AG08395 (cell line): ENCODE measurements around the gene TADA1.
"Not testable (repeated sequence)": the region's sequence is repeated elsewhere in the genome, so short reads cannot be mapped to it uniquely, and the experiment has no call there.

ENCODE experiments used
- DNase-seq: peaks from one replicate; pipeline ENCODE4 v3.0.0; 2012; ENCODE audit warnings: mixed read lengths, low spot score

TADA1 gene

DNA sequence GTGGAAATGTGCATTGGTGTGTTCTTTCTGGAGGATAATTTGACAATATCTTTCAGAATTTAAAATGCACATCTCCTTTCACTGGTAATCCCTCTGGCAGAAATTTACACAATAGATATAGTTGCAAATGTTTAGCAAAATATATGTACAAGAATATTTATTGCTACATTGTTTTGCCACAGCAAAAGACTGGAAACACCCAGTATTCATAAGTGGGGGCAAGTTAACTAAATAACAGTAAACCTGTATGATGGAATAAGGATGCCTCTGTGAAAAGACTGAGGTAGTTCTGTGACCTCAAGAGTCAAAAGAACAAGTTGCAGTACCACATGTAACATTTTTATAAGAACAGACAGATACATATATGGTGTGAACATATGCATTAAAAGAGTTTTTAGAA is 13.7 kb upstream of the TADA1 start:
- no peak for DNase-seq

DNA sequence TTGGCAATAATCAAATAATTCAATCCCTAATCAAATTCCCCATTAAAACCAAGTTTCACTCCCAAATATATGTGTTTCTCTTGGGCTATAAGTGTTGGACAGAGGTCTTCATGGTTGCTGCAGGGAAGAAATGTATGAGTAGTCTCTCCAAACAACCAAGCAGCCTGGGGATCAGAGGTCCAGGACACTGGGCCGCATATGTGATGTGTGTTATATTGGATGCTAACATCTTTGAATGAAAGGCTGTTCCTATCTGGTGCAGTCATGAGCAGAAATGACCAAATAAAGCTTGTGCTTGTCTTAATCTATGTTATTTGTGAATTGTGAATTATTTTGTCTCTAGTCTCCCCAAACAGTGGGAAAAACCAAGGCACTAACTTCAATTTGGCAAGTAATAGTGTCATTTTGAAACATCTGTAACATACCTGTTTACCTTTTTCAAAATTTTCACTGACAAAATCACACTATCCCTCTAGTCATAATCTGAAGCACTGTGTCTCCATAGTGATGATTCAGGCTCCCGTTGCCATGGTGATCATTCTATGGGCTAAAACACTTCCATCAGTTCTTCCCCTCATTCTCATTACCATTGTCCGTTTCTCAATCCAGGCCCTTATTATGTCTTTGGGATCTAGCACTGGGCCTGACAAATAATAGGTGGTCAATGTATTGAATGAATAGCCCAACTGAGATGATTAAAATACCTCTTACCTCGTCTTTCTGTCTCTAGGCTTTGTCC is 12.5 kb upstream of the TADA1 start:
- no peak for DNase-seq

DNA sequence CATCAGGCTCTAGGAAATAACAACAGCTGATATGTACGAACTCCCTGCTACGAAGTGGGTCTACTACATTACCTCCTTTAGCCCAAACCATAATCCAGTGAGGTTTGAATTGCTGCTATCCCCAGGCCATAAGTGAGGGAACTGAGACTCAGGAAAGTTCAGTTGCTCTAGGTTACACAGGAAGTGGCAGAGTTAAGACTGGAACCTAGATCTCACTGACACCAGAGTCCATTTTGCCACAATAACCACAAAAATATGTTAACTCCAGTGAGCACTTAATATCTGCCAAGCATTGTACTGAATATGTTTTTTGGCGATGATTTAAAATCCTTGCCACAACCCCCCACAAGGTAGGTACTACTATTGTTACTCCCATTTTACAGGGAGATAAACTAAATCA is 8.9 kb upstream of the TADA1 start:
- DNase-seq, result no peak

DNA sequence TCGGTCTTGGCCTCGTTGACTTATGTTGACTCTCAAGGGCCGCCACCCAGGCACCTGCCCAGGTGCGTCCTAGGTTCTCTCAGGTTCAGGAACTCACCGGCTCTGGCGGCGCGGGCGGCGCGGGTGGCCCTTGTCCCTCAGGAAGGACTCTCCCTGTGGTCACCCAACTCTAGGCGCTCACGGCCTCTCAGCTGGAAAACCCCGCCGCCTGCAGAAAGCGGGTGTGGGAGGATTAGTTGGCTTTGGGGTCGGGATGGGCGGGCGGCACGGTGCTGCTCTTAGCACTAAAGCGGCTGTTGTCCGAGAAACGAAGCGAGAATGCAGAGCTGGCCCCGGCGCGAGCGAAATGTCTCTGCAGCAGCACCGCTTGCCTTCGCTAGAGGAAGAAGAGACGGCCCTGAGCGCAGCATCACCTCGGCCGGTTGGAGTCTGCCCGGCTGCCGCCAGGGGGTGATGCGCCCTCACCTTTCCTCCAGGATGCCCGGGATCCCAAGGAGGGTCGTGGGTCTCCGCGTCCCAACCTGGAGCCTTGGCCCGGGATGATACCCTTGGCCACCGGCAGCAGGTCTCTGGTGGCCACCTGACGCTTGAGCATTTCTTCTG is 8.1 kb upstream of the TADA1 start:
- peak; percentile 54 for DNase-seq

DNA sequence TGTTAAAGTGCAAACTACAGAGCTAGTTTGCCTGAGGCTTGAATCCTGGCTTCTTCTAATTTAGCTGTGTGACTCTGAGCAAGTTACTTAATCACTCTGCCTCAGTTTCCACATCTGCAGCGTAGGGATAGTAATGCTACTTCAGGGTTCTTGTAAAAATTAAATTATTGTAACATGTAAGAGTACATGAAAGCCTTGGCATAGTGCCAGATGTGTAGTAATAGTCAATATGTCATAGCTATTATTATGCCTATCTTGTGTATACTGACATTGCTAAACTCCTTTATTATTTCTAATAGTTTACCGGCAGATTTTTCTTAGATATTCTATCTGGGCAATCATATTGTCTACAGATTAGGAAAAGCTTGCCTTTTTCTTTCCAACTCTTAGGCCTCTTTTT is 6.8 kb upstream of the TADA1 start:
- DNase-seq, result no peak

DNA sequence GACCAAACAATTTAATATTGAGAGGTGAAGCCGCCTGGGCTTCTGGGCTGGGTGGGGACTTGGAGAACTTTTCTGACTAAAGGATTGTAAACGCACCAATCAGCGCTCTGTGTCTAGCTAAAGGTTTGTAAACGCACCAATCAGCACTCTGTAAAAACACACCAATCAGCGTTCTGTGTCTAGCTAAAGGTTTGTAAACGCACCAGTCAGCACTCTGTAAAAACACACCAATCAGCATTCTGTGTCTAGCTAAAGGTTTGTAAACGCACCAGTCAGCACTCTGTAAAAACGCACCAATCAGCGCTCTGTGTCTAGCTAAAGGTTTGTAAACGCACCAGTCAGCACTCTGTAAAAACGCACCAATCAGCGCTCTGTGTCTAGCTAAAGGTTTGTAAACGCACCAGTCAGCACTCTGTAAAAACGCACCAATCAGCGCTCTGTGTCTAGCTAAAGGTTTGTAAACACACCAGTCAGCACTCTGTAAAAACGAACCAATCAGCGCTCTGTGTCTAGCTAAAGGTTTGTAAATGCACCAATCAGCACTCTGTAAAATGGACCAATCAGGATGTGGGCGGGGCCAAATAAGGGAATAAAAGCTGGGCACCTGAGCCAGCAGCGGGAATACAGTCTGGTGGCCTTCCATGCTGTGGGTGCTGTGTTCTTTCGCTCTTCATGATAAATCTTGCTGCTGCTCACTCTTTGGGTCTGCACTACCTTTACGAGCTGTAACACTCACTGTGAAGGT is 2.3 kb upstream of the TADA1 start:
- DNase-seq, result not testable (repeated sequence)

DNA sequence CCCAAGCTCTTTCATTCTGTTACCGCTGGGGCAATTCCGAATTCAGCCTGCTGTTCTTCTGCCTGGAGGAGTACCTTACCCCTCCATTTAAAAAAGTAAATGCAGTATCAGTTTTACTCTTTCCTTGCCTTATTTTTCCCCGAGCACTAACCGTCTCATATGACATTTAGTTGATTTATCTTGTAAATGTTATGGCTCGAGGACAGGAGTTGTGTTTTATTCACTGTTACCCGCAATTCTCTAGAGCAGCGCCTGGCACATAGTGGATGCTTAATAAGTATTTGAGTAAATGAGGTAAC is 425 bp upstream of the TADA1 start:
- DNase-seq, result no peak

DNA sequence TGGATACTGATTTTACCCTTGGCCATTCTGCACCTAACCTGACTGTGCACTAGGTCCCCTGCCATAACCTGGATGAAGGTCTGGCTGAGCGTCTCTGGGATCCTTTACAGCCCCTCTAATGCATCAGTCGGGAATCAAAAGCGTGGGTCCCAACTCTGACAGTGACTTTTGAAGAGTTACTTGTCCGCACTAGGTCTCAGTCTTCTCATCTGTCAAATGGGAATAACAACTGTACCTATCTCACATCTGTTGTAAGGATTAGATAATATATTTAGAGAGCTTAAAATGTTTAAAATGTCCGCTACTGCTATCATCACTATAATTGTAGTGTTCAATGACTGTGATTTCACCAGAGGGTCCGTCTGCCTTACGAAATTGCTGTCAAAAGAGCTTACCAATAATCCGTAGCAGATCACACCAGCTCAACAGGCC is 746 bp downstream of the TADA1 start:
- no peak for DNase-seq

DNA sequence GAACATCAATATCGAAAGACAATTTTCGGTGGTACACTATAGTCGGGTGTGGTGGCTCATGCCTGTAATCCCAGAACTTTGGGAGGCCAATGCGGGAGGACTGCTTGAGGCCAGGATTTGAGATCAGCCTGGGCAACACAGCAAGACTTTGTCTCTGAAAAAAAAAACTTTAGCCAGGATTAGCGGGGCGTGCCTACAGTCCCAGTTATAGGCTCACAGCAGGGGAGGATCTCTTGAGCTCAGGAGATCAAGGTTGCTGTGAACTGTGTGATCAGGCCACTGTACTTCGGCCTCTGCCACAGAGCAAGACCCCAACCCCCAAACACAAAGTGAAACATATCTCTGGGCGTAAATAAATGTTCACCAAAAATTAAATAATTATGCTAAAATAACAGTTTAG is 1.6 kb downstream of the TADA1 start:
- no peak for DNase-seq

DNA sequence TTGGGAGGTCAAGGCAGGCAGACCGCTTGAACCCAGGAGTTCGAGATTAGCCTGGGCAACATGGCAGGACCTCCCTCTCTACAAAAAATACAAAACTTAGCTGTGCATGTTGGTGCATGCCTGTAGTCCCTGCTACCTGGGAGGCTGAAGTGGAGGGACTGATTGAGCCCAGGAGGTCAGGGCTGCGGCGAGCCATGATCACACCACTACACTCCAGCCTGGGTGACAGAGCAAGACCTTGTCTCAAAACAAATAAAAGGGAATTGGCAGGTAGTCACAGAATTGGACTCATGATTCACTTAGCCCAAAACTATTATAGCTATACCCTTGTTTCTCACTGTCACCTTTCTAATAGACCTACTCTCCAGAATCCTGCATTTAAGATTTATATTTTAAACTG is 5.5 kb downstream of the TADA1 start:
- DNase-seq, result no peak

DNA sequence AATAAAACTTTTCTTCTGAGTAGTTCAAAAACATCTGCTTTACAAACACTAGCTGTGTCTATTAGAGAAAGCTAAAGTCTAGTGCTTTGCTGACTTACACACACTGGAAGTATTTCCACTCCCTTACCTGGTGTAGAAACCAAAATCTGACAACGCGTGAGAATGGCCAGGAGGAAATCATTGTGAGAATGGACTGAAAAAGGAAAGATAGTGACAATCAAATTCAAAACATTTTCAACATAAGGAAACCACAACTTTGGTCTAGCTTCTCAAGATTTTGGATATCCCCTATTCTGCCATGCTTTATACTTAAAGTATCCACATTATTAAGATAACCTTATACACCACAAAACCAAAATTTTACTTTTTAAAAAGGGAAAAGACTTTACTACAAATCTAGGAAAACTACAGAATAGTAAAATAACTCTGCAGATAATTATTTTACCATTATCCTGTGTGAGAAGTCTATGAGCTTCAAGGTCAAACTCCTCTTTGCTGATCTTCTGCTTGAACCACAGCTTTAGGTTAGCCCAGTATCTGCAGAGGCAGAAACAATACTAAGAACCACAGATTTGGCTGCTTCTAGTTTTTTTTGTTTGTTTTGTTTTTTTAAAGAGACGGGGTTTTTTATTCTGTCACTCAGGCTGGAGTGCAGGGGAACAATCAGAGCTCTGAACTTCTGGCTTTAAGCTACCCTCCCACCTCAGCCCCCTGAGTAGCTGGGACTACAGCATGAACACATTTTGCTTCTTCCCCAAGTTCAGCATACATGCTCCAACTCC is 6.6 kb downstream of the TADA1 start:
- no peak for DNase-seq

DNA sequence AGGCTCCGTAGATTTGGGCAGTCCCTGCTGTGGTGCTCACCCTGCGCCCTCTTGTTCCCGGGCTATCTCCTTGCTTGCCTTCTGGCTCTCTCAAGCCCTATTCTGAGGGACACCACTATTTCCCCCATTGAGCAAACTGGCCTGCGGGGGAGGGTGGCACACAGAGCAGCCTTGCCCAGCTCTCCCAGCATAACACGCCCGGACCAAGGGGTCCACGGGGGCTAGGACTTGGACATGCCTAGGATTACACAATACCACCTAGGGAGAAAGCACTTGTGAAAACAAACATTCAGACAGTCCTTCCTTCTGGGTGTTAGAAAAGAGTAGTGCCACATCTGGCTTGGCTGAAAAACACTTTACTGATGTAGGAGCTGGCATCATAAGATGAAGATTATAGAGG is 7.4 kb downstream of the TADA1 start:
- DNase-seq, result no peak

DNA sequence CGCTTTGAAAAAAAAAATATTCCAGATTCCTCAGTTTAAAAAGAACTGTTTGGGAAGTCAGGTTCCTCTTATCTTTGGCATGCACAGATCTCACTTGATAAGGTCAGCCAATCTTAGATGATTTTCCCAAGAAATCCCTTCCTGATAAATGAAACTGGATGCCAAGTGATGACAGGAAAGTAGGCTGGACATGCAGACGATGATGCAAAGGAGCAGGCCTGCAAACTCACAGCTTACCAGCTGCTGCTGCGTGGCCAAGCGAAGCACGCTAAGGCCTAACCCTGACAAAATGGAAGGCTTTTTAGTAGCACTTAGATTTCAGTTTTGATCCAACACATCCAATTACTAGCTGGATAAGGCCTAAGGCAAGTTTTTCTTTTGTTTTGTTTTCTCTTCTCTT is 10.1 kb downstream of the TADA1 start:
- no peak for DNase-seq

DNA sequence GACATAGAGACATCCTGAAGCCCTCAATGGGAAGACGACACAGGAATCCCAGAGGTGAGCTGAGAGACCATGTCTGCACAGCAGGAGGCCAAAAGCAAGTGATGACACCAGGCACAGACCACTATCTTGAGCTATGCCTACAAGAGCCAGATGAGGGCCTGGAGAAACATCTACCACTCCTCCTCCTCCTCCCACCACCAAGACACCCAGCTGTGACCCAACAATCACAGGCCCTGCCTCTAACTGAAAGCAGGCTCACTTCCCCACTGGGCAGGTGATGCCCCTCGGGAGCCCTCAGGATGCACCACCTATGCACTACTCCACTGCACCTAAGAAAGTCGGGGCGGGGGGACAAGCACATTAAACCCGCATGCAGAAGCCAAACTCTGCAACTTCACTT is 16.5 kb downstream of the TADA1 start:
- DNase-seq, result no peak

DNA sequence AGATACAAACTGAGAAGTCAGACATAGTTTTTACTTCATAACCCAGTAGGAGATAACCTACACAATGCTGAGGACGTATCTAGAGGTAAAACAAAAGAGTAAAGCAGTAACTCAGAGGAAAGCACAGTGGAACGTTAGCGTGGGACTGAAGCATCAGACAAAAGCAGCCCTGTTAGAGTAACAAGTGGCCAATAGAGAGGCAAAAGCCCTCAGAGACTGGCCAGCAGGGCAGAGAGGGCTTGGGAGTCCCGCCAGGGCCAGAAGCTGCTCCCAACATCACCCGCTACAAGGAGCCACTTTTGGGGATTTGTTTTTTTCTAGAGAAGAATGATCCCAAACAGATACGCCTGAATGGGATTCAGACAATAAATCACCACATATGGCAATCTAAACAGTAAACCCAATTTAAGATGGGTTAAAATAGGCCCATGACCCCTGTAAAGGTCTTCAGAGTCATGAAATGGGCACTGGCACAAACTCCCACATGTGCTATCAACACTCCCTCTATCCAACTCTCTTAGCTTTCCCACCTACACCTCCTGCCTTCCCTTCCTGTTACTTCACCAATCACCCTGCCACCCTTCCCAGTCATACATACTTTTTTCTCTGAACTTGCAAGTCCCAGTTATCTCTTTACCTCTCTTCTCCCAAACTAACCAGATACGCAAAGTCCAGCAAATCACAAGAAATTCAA is 17.2 kb downstream of the TADA1 start:
- no peak for DNase-seq

DNA sequence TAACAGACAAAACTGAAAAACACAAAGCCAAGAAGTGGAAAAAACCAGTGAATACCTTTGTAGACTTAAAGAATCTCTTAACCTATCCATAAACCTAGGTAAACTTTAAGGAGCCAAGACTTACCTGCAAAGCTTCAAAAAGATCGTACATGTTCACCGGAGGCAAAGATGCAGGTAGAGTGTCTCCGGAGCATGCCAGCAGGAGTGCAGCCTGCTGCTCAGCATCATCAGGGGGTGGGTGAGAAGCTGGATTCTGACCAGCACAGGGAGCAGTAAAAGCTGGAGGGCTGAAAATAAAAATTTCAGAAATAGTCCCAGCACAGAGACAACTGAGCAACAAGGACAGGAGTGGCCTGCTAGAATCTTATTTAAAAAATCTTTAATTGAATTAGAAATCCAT is 18.1 kb downstream of the TADA1 start:
- no peak for DNase-seq

DNA sequence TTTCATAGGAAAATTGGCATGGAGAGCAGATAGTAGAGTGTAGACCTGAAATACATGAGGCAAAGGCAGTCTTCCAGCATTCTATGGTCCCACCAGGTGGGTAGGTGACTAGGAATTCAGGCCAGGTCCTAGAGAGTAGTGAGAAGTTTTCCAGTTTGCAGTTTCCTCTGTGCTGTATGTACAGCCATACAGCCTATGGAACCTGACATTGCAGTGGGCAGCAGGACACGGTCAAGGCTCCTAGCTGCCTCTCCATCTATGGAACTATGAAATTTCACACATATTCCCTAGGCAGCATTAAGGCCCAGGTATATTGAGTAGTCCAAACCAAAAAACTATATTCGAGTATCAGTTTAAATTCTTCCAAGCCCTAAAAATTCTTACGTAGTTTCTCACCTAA is 20.5 kb downstream of the TADA1 start:
- DNase-seq, result no peak

DNA sequence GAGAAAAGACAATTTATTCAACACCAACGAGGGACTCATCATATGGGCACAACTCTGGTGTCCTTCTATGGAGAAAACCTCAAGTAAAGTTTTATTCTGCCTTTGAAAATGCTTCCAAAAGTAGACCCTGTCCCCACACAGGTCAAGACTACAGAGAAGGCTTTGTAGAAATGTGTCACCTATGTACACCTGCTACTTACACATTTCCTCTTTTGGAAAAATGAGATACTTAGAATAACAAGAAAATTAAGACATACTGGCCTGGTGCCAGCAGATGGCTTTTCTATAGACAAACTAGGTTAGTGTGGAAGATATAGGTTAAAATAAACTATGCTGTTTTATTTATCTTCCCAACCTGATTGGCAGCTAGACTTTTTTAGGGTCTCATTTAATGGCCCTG is 23.1 kb downstream of the TADA1 start:
- no peak for DNase-seq

DNA sequence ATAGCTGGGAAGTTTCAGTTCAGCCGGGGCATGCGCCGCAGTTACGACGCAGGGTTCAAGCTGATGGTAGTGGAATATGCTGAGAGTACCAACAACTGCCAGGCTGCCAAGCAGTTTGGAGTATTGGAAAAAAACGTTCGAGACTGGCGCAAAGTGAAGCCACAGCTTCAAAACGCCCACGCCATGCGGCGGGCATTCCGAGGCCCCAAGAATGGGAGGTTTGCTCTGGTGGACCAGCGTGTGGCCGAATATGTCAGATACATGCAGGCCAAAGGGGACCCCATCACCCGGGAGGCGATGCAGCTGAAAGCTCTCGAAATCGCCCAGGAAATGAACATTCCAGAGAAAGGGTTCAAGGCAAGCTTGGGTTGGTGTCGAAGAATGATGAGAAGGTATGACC is 26.9 kb downstream of the TADA1 start:
- DNase-seq, result no peak

DNA sequence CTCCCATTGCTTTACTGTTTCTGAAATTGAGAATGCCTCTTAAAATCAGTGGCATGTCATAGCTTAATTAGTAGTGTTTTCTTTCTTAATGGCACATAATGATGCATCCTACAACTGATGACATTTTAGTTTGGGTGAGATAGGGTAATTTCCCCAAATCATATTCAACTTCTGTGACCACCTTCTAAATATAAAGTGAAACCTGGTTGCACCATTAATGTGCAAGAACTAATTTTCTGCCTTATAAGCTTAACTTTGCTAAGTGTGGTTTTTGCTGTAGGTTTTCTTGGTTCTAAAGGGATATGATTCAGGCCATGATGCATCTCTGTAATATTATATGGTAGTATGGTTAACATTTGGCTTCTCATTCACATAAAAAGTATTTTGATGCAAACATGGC is 27.9 kb downstream of the TADA1 start:
- no peak for DNase-seq

DNA sequence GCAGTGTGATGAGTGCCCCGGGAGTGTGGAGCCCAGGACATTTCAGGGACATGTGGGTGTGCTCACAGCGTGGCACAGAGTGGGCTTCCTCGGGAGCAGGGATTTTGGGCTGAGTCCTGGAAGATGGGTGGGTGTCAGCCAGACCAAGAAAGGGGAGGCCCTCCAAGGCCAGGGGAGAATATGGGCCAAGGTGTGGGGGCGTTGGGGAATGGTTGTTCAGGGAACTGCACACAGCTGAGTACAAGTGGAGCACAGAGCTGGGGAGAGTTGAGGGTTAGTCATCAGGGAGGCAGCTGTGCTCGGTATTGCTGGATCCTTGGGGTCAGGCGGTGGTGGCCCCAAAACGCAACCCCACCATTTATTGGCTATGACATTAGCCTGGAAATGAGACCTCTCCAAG is 31.3 kb downstream of the TADA1 start:
- DNase-seq, result no peak
